ENCODE data around the gene ANKRD52. TPM values are rescaled to one million over a fixed set of nuclear protein-coding genes. Genes with fewer than 3 reads are reported as not detected.

Gene ANKRD52
- total and polyA plus RNA-seq, 9 of the 15 experiments (the other 6 are each of a cell fraction or from before 2014, with no cell fraction given), result 0.52 to 46.8 (median 7.9) TPM

- POLR2A ChIA-PET, result interaction anchor here (0.7 to 1.2 kb wide), 2 partner anchors 8 to 10 kb away, joined by 3 to 4 read pairs; no protein-coding TSS in a partner anchor
- no peak overlapping the region for H3K4me2 ChIP-seq (ENCODE audit: insufficient read depth, low read length)
- ATAC-seq (no peak), DNase-seq (ENCODE audit: extremely low read depth in 1 of 4, low spot score in 3 of 4) (no peak), FAIRE-seq (no peak)
- no peak overlapping the region for H3K27ac ChIP-seq (ENCODE audit: extremely low read depth, low read depth, low read length)
- WGBS (ENCODE audit: insufficient coverage, low coverage, missing lambda C conversion rate), result 68% methylated on average over 3 of the region's 3 CpGs
- no peaks in the 10 kb centered on the region for H3K9me3 ChIP-seq (replicated peaks; ENCODE audit: control insufficient read depth, insufficient read depth, low read depth, low read length)
- in situ Hi-C loops (cut with MboI) (no loop called here), intact Hi-C loops (cut with micrococcal nuclease) (loop anchor here (2.0 kb wide), 1 partner anchor 68 kb away; no protein-coding TSS in a partner anchor)
- H4K20me1 ChIP-seq (replicated peaks; ENCODE audit: control insufficient read depth, insufficient read depth, low read length), result peaks cover 6% of the 10 kb centered on the region
- BruUV-seq (replicated peaks), result no TSS peak
- CTCF ChIA-PET (ENCODE audit: low intra/inter-chr PET ratio), result no interaction called here
- H3K9me1 ChIP-seq (ENCODE audit: control insufficient read depth, insufficient read depth, low read length), result no peaks in the 10 kb centered on the region
- H2AFZ ChIP-seq (ENCODE audit: low read depth, low read length), result no peak overlapping the region
- H3K27me3 ChIP-seq (ENCODE audit: control insufficient read depth in 2 of 2, insufficient read depth in 2 of 2, low read length in 2 of 2), result no peaks in the 10 kb centered on the region
- H3K79me2 ChIP-seq (ENCODE audit: control insufficient read depth, insufficient read depth, low read length), result peaks cover 21% of the 10 kb centered on the region
- H3K36me3 ChIP-seq (ENCODE audit: control insufficient read depth, insufficient read depth, low read length), result peaks cover 13% of the 10 kb centered on the region; the same call in 2 of the 3 replicates
- peaks cover 18 to 23% of the 10 kb centered on the region in 2 experiments; a peak in 4 of 5 replicates for H3K4me1 ChIP-seq (replicated peaks in 1 of 2; ENCODE audit: control insufficient read depth in 2 of 2, insufficient read depth in 2 of 2, low read length in 2 of 2)
- H3K9ac ChIP-seq (ENCODE audit: insufficient read depth in 1 of 2, low read depth in 2 of 2, low read length in 2 of 2), result no peak overlapping the region
- H3K4me3 ChIP-seq, result no peak overlapping the region
- TF ChIP-seq SRF (CRISPR knock-in tag; IDR thresholded peaks at IDR 0.05), result no peak
- no peak for TF ChIP-seq SRSF7 (optimal IDR thresholded peaks at IDR 0.05; ENCODE audit: low read depth, low read length)
- TF ChIP-seq ZNF175 (CRISPR knock-in tag; IDR thresholded peaks at IDR 0.05; ENCODE audit: low read depth), result no peak
- TF ChIP-seq ZNF444 (CRISPR knock-in tag; IDR thresholded peaks at IDR 0.05), result no peak
- TF ChIP-seq TCF7L2 (IDR thresholded peaks at IDR 0.05; ENCODE audit: low read depth, low read length), result no peak
- no peak for TF ChIP-seq TAL1 (IDR thresholded peaks at IDR 0.05)
- TF ChIP-seq E2F1 (CRISPR knock-in tag; IDR thresholded peaks at IDR 0.05), result no peak
- no peak for TF ChIP-seq ZMIZ1 (IDR thresholded peaks at IDR 0.05; ENCODE audit: low read depth in 2 of 2, low read length in 2 of 2)
- TF ChIP-seq CBFA2T2 (conservative IDR thresholded peaks at IDR 0.05), result no peak
- no peak for TF ChIP-seq SMARCE1 (IDR thresholded peaks at IDR 0.05)
- no peak for TF ChIP-seq TAF1 (IDR thresholded peaks at IDR 0.05; ENCODE audit: control insufficient read depth, extremely low read depth, insufficient read depth, low read length, severe bottlenecking)
- TF ChIP-seq POLR3G (IDR thresholded peaks at IDR 0.05; ENCODE audit: extremely low read depth, insufficient read length, insufficient replicate concordance), result no peak
These were observed 2.7 kb upstream of the ANKRD52 start for GRCh38 chr12:56260921-56261320.

Measured in K562 (cell line).